ENCODE measurements around the gene ACLY.

Gene ACLY

GRCh38 chr17:41821776-41822175 lies 97.0 kb downstream of the ACLY start:
- TF ChIP-seq CTCF (IDR thresholded peaks at IDR 0.05): no peak
- no peaks in the 10 kb centered on the region for H3K9me3 Mint-ChIP-seq

GRCh38 chr17:41818024-41818423 lies 100.7 kb downstream of the ACLY start:
- Mint-ChIP-seq H3K36me3 (ENCODE audit: low read depth) (peaks cover 25% of the 10 kb centered on the region), H3K27ac (peak overlapping the region; percentile 93)

More at GRCh38 chr17:41821776-41822175, 97.0 kb downstream of the ACLY start:
- no peak overlapping the region for H3K4me3 Mint-ChIP-seq
- no peak for DNase-seq
- peaks cover 54% of the 10 kb centered on the region for H3K4me1 Mint-ChIP-seq
- H3K36me3 Mint-ChIP-seq (ENCODE audit: low read depth): peaks cover 28% of the 10 kb centered on the region
- H3K27me3 Mint-ChIP-seq (ENCODE audit: low read depth, poor library complexity): no peaks in the 10 kb centered on the region
- H3K27ac Mint-ChIP-seq: peak overlapping the region; percentile 96

More at GRCh38 chr17:41818024-41818423, 100.7 kb downstream of the ACLY start:
- Mint-ChIP-seq H3K4me1 (peaks cover 71% of the 10 kb centered on the region), H3K9me3 (no peaks in the 10 kb centered on the region), H3K4me3 (no peak overlapping the region), H3K27me3 (ENCODE audit: low read depth, poor library complexity) (no peaks in the 10 kb centered on the region)
- DNase-seq: no peak
- no peak for TF ChIP-seq CTCF (IDR thresholded peaks at IDR 0.05)

All from nephron progenitor cell (in vitro differentiated cells).